Stimulated activated CD8-positive, alpha-beta memory T cell treated with anti-CD3 and anti-CD28 coated beads, Interleukin-2, amount 100 ng/mL, for 1 hour (primary cell): ENCODE data around the gene HEG1.
A peak's percentile ranks its signal among the peaks of the same experiment; 100 is the strongest.

Experiments used
- DNase-seq, 2 donors: peaks; one replicate each; pipeline ENCODE4 v3.0.0-alpha.2; 2020; ENCODE audit warnings: low read depth in 2 of 2

HEG1 gene

GRCh38 chr3:124950026-124950425 lies 105.8 kb downstream of the HEG1 start:
- DNase-seq = no peak

- DNase-seq = no peak
Measured at GRCh38 chr3:124942613-124943012, 113.2 kb downstream of the HEG1 start.

- DNase-seq = no peak
Measured at GRCh38 chr3:124941771-124942170, 114.0 kb downstream of the HEG1 start.

- DNase-seq = no peak
Measured at GRCh38 chr3:124939661-124940060, 116.1 kb downstream of the HEG1 start.

- DNase-seq = no peak
Measured at GRCh38 chr3:124938896-124939295, 116.9 kb downstream of the HEG1 start.

- no peak for DNase-seq
Measured at GRCh38 chr3:124937049-124937448, 118.7 kb downstream of the HEG1 start.

- no peak for DNase-seq
Measured at GRCh38 chr3:124935794-124936542, 119.8 kb downstream of the HEG1 start.

GRCh38 chr3:124935264-124935663 lies 120.5 kb downstream of the HEG1 start:
- DNase-seq = no peak

GRCh38 chr3:124934577-124934976 lies 121.2 kb downstream of the HEG1 start, which contains the start of gene MUC13:
TSS of gene MUC13 (minus strand) at chr3:124934751. CDS start at chr3:124934712, 39 bp downstream.
- DNase-seq = no peak

GRCh38 chr3:124928333-124929202 lies 127.2 kb downstream of the HEG1 start:
- peak; percentile 20 to 37 for DNase-seq

- DNase-seq = no peak
Measured at GRCh38 chr3:124927574-124928045, 128.2 kb downstream of the HEG1 start.

- DNase-seq = no peak
Measured at GRCh38 chr3:124926426-124927101, 129.2 kb downstream of the HEG1 start.

- no peak for DNase-seq
Measured at GRCh38 chr3:124924741-124925140, 131.1 kb downstream of the HEG1 start.

GRCh38 chr3:124923833-124924232 lies 132.0 kb downstream of the HEG1 start:
- DNase-seq = no peak

- no peak for DNase-seq
Measured at GRCh38 chr3:124920718-124921117, 135.1 kb downstream of the HEG1 start.

GRCh38 chr3:124919756-124920155 lies 136.0 kb downstream of the HEG1 start:
- DNase-seq = no peak

GRCh38 chr3:124918524-124918923 lies 137.3 kb downstream of the HEG1 start:
- no peak for DNase-seq

- no peak for DNase-seq
Measured at GRCh38 chr3:124916837-124917409, 138.9 kb downstream of the HEG1 start.
